Thoracic aorta (tissue), 2 donors: ENCODE data around the gene SLC24A3. TPM values are rescaled to one million over a fixed set of nuclear protein-coding genes. Genes with fewer than 3 reads are reported as not detected.

ENCODE experiments used
- ATAC-seq: fragments of 150-250 bp; one replicate; pipeline ENCODE4 v1.8.0; 2017; ENCODE audit warnings: low read depth; ENCODE audit not compliant: insufficient number of reproducible peaks, low FRiP score
- DNase-seq: peaks from one replicate; pipeline ENCODE4 v3.0.0-alpha.2; 2020; ENCODE audit warnings: low spot score
- H3K27ac ChIP-seq, 2 donors: fragments of 200-600 bp; sonication (generic); 1 replicate in 1 of 2; 2 replicates in 1 of 2; pipeline ENCODE4 v1.5.1; 2016; ENCODE audit warnings: mild to moderate bottlenecking in 2 of 2, moderate library complexity in 2 of 2
- H3K27me3 ChIP-seq: fragments of 200-600 bp; sonication (generic); replicated peaks from 2 replicates; pipeline ENCODE4 v1.6.0; 2016; ENCODE audit warnings: mild to moderate bottlenecking; ENCODE audit not compliant: insufficient read depth
- H3K36me3 ChIP-seq: fragments of 200-600 bp; sonication (generic); one replicate; pipeline ENCODE4 v1.5.1; 2016
- H3K4me1 ChIP-seq, 2 donors: fragments of 200-600 bp; sonication (generic); 1 replicate in 1 of 2; 2 replicates in 1 of 2; pipeline versions ENCODE4 v1.5.1 to v1.6.0; 2016; ENCODE audit warnings: low read depth in 2 of 2, mild to moderate bottlenecking in 1 of 2; ENCODE audit not compliant: control insufficient read depth in 1 of 2
- H3K4me3 ChIP-seq: fragments of 200-600 bp; sonication (generic); 2 replicates; pipeline ENCODE4 v1.5.1; 2016; ENCODE audit warnings: mild to moderate bottlenecking
- H3K9me3 ChIP-seq: fragments of 200-600 bp; sonication (generic); 2 replicates; pipeline ENCODE4 v1.5.1; 2016
- CTCF ChIP-seq: fragments of 200-600 bp; sonication (generic); IDR thresholded peaks from one replicate; pipeline ENCODE4 v1.5.1; 2019; ENCODE audit warnings: antibody characterized with exemption
- total RNA-seq, 2 donors: library from RNA; depleted of rRNA; stranded (reverse); fragments of >200 nt; gene quantifications; one replicate each; pipeline versions ENCODE4 v1.1.0 to v1.2.3, GENCODE V29; 2016

SLC24A3 gene
- total RNA-seq, 2 donors from 2014 or later: 8.3 to 31.4 TPM

GRCh38 chr20:19430641-19431315, 218.3 kb downstream of the SLC24A3 start:
- no peak for DNase-seq
- peaks cover 6 to 9% of the 10 kb centered on the region in 2 donors for H3K4me1 ChIP-seq
- H3K9me3 ChIP-seq: no peaks in the 10 kb centered on the region
- ATAC-seq: no peak
- no peaks in the 10 kb centered on the region for H3K36me3 ChIP-seq
- no peaks in the 10 kb centered on the region for H3K27me3 ChIP-seq
- H3K27ac ChIP-seq: no peak overlapping the region
- no peak for TF ChIP-seq CTCF
- no peak overlapping the region for H3K4me3 ChIP-seq

- TF ChIP-seq CTCF: no peak
- Histone ChIP-seq H3K9me3 (no peaks in the 10 kb centered on the region), H3K4me3 (no peak overlapping the region), H3K4me1 (peaks cover 6 to 9% of the 10 kb centered on the region in 2 donors), H3K27me3 (no peaks in the 10 kb centered on the region), H3K36me3 (no peaks in the 10 kb centered on the region), H3K27ac (no peak overlapping the region)
- ATAC-seq (no peak), DNase-seq (no peak)
These were observed 218.9 kb downstream of the SLC24A3 start for GRCh38 chr20:19431316-19431700.

- no peak for DNase-seq
- no peak for TF ChIP-seq CTCF
- no peak for ATAC-seq
- no peak overlapping the region for H3K4me3 ChIP-seq
- H3K27ac ChIP-seq: no peak overlapping the region
- no peaks in the 10 kb centered on the region for H3K36me3 ChIP-seq
- H3K27me3 ChIP-seq: no peaks in the 10 kb centered on the region
- peaks cover 6 to 9% of the 10 kb centered on the region in 2 donors for H3K4me1 ChIP-seq
- no peaks in the 10 kb centered on the region for H3K9me3 ChIP-seq
These were observed 219.5 kb downstream of the SLC24A3 start for GRCh38 chr20:19431906-19432305.

DNA sequence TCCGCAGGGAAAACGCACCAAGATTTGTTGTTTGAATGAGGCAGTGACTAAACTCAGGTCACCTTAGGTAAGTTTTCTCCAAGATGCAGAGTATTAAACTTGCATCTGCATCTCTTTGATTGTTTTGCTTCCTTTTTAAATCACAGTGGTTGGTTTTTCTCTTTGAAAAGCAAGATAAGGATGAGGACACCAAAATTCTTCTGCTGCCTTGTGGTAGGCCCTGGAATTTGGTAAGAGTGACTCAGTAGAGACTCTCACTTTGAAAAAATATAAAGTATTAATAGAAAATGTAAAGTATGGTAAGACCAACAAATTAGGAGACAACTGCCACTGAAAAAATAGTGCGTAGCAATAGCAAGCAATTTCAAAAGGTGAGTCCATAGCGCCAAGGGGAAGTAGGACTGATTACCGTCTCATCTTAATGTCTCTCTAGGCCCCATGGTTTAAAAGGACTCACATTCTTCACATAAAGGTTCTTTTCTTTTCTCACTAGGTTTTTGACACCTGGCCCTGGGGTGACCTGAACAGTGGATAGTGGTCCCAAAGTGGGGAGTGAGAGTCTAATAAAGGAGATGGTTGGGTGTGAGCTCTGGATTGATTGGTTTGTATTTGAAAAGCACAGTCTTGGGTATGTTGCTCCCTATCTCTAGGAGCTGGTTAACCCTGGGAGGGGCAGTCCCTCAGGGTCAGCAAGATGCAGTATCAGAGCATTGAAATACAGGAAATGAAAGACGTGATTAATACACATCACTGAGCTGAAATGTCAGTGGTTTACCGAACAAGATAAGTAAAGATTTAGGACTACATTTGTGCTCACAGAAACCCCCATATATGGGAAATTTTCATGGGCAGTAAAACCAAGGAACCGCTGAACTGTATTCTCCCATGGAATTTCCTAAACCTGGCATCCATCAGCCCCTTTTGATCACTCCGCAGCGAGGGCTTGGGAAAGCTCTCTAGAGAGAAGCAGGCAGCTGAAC, 221.2 kb downstream of the SLC24A3 start:
- no peaks in the 10 kb centered on the region for H3K9me3 ChIP-seq
- H3K4me1 ChIP-seq: no peaks in the 10 kb centered on the region
- no peak overlapping the region for H3K4me3 ChIP-seq
- ATAC-seq: no peak
- no peak overlapping the region for H3K27ac ChIP-seq
- no peak for DNase-seq
- no peaks in the 10 kb centered on the region for H3K36me3 ChIP-seq
- no peaks in the 10 kb centered on the region for H3K27me3 ChIP-seq
- TF ChIP-seq CTCF: no peak

DNA sequence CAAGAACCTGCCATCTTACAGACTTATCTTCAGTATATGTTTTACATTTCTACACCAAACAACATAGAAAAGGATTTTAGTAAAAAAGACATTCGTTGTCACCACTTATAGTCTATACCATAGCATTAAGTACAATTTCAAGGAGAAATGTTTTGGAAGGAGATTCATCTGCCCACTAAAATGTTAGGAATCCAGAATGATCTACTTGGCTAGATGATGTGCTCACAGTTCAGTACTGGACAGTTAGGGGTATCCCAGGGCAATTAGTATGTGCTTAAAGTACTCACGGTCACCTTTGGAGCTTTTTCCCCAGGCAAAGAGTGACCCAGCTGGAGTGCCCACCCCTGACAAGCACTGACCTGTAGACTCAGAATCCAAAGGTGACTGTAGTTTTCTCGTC, 222.9 kb downstream of the SLC24A3 start:
- Histone ChIP-seq H3K36me3 (no peaks in the 10 kb centered on the region), H3K27ac (no peak overlapping the region), H3K4me3 (no peak overlapping the region), H3K9me3 (no peaks in the 10 kb centered on the region), H3K4me1 (no peaks in the 10 kb centered on the region), H3K27me3 (no peaks in the 10 kb centered on the region)
- no peak for ATAC-seq
- DNase-seq: no peak
- no peak for TF ChIP-seq CTCF
